Esophagus squamous epithelium (tissue), 4 donors: Measurements from ENCODE around the gene ZC3H12A.

ENCODE experiments used
- CTCF ChIP-seq, 6 experiments: fragments of 450-650 bp in 4 of 6; fragments of 200-600 bp in 2 of 6; sonication (generic) in 2 of 6; IDR thresholded peaks; one replicate each; pipeline ENCODE4 v1.5.1; 2016 to 2019; ENCODE audit warnings: antibody characterized with exemption in 6 of 6, mild to moderate bottlenecking in 4 of 6, moderate library complexity in 4 of 6
- POLR2A ChIP-seq, 4 donors: fragments of 450-650 bp; IDR thresholded peaks; one replicate each; pipeline ENCODE4 v1.6.1; 2017; ENCODE audit warnings: antibody characterized with exemption in 4 of 4, mild to moderate bottlenecking in 4 of 4, moderate library complexity in 3 of 4

- TF ChIP-seq CTCF (IDR thresholded peaks at IDR 0.05) (no peak), POLR2A (IDR thresholded peaks at IDR 0.05) (no peak)
Observed at GRCh38 chr1:37495875-37496274, 21.5 kb downstream of the ZC3H12A start.
